HG03565 (cell line): ENCODE data around the gene AGO1.
A peak's percentile ranks its signal among the peaks of the same experiment; 100 is the strongest.
"Not testable (repeated sequence)": the region's sequence is repeated elsewhere in the genome, so short reads cannot be mapped to it uniquely, and the experiment has no call there.

Experiments used
- ATAC-seq: cut with Tn5 transposase; IDR thresholded peaks from one replicate; pipeline ENCODE4 v1.9.1; 2021; ENCODE audit warnings: mild to moderate bottlenecking, moderate library complexity; ENCODE audit not compliant: unreplicated experiment

Gene AGO1

GRCh38 chr1:35869245-35869950 is 13.6 kb upstream of the AGO1 start:
- ATAC-seq: not testable (repeated sequence)

- ATAC-seq: no peak
These were observed 12.2 kb upstream of the AGO1 start for GRCh38 chr1:35870651-35871309.

GRCh38 chr1:35873243-35873750 is 9.7 kb upstream of the AGO1 start:
- no peak for ATAC-seq

DNA sequence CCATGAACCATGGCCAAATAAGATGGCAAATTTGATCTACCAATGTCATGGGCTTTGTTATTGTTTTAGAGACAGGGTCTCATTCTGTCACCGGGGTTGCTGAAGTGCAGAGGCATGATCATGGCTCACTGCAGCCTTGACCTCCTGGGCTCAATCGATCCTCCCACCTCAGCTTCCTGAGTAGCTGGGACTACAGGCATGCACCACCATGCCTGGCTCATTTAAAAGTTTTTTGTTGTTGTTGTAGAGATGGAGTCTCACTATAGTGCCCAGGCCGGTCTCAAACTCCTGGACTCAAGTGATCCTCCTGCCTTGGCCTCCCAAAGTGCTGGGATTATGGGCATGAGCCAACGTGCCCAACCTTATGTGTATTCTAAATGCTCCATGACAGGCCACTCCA is 8.9 kb upstream of the AGO1 start:
- not testable (repeated sequence) for ATAC-seq

DNA sequence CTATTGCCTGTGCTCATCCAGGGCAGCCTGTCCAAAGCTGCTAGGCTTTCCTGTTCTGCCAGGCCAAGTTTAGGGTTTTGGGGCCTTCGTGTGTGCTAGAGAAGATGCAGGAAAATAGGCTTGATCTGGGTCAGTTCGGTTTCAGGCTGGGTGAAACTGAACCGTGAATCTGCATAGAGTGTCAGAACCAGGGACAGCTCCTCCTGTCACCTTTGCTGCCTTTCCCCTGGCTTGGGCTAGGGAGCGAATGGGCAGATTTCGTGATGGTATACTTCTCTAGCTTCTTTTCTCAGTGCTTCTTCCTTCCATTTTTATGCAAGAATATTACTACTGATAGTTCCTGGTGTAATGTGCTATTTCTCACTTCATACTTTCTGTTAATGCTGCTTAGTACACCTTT is 6.0 kb upstream of the AGO1 start:
- ATAC-seq: no peak

DNA sequence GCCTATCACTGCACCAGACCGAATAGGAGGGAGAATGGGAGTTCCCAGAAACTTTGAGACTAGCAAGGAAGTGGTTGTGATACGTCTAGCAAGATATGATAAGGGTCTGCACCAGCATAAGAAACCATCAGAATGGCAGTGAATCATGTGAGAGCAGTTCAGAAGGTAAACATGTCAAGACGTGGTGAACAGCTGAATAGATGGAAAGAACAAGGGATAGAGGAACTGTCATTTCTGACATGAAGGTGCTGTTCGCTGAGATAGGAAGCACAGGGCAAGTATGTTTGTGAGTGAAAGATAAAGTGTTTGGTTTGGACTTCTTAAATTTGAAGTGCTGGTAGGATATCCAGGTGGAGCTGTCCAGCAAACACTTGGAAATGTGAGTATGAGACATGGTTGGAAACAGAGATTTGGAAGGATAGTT is 1.1 kb upstream of the AGO1 start:
- no peak for ATAC-seq

DNA sequence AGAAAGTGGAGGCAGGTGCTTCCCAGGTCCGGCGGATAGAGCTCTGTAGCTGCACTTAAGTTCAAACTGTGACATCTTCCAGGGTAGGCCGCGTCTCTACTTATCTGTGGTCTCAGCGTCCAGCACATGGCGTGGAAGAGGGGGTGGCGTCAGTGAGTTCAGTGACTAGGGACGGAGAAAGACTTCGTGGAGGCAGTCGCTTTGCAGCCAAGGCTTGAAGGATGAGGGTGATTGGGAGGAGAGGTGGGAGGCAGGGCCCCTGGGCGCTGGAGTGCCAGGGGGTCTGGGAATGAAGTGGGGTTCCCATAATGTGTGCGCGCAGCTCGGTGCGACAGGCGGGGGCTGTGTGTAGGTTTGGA is 444 bp upstream of the AGO1 start:
- no peak for ATAC-seq

- no peak for ATAC-seq
These were observed 659 bp downstream of the AGO1 start for GRCh38 chr1:35883635-35884101.

DNA sequence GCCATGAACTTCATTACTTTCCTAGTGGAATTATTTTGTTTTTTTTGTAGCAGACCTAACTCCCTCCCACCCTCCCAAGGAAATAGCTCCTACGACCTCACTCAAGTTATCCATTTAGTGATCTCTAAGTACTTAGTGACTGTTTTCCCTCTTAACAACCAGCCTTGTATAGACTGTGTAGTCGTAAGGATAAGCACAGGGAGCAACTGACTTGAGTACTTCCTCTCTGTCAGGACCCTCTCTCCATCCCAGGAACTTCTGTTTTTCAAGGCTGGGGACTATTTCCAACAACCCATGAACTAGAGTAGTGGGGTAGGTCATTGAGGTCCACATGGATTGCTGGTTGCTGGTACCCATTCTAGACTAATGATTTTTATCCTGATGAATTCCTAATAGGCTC is 1.9 kb downstream of the AGO1 start:
- no peak for ATAC-seq

DNA sequence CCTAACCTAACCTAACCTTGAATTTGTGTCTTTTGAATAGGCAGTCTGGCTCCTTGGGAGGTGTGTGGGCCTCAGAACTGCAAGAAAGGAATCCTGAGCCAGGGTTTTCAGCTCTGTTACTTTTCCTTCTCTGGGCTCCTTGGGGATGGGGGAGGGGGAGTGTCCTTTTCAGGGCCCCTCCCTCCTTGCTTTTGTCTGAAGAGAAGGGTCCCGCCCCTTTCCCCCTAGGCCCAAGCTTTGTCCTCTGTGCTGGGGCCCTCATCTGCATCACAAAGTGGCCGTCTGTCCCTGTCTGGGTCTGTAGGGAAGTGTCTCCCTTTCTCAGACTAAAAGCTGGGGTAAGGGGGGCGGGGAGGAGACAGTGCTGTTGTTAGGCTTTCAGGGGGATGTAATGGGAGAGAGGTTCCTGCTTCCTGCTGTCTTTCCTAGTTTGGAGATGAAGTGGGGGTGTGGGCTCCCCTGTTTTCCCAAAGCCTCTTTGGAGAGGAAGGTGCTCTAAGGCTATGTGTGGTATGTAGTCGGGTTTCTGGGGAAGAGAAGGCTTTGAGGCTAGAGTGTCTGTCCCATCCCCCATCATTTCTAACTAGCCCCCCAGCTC is 3.1 kb downstream of the AGO1 start:
- no peak for ATAC-seq

- ATAC-seq: no peak
These were observed 3.8 kb downstream of the AGO1 start for GRCh38 chr1:35886577-35887431.

DNA sequence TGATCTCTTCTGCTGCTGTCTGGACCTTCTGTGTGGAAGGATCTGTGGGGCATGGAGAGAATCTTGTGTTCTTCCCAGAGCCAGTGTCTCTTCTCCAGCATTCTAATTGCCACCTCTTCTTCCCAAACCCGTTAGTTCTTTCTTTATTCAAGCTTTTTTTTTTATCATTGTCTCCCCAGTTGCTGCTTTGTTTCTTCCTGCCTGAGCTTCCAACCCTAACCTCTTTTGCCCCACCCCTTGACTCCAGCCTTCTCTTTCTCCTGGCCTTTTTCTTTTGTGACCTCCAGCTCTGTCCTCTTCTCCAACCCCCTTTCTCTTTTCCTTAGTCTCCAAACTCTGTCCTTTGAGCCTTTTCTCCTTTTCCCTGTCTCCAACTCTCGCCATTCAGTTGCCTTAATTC is 4.5 kb downstream of the AGO1 start:
- ATAC-seq: no peak

DNA sequence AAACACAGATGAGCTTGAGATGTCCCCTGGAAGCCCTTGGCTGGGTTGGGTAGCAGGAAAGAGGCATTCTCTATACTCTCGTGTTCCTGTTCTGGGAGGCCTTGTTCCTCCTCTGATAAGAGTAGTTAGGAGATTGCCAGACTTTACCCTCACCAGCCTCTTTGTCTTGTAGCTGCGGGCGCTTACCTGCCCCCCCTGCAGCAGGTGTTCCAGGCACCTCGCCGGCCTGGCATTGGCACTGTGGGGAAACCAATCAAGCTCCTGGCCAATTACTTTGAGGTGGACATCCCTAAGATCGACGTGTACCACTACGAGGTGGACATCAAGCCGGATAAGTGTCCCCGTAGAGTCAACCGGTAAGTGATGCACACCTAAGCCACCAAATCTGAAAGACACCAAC is 5.2 kb downstream of the AGO1 start:
- ATAC-seq: no peak

DNA sequence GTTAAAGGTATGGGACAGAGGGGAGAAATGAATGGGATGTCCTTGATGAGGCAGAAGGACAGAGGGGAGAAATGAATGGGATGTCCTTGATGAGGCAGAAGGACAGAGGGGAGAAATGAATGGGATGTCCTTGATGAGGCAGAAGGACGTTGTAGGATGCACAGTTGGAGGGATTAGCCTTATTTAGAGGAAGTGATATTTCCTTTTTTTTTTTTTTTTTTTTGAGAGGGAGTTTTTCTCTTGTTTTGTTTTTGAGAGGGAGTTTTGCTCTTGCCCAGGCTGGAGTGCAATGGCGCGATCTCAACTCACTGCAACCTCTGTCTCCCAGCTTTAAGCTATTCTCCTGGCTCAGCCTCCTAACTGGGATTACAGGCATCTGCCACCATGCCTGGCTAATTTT is 6.0 kb downstream of the AGO1 start:
- ATAC-seq: not testable (repeated sequence)

DNA sequence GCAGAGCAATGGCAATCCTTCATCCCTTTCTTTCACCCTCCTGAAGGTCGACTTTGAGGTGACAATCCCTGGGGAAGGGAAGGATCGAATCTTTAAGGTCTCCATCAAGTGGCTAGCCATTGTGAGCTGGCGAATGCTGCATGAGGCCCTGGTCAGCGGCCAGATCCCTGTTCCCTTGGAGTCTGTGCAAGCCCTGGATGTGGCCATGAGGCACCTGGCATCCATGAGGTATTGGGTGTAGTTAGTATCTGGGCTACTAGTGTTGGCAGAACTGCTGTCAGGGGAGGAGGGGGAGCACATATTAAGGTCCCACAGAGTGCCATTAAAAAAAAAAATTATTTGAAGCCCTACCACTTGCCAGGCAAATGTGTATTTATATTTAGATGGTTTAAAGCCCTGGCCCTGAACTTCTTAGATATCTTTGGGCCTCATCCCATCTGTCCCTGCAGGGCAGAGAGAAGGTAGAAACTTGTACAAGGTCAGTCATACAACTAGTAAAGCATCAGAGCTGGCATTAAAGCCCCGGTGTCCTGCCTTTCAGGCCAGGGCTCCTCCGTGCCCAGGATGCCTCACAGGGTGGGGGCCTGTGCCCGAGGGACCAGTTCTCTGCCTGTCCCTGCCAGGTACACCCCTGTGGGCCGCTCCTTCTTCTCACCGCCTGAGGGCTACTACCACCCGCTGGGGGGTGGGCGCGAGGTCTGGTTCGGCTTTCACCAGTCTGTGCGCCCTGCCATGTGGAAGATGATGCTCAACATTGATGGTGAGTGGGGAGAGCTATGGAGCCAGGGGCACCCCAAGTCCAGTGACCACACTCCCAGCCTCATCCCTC is 10.3 kb downstream of the AGO1 start:
- ATAC-seq: no peak

DNA sequence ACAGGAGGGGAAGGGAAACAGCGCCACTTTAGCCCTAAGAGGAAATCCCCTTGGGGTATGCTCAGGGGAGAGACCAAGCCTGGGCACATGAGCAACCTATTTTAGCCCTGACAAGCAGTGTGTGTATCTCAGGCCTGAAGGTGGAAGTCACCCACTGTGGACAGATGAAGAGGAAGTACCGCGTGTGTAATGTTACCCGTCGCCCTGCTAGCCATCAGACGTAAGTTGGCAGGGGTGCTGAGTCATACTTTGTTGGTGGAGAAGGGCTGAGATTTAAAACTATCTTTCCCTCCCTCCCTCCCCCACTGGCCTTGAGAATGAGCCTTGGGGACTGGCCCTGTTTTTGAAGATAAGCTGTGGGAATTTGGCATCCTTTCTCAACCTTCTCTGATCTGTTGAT is 11.2 kb downstream of the AGO1 start:
- peak; percentile 43 for ATAC-seq

DNA sequence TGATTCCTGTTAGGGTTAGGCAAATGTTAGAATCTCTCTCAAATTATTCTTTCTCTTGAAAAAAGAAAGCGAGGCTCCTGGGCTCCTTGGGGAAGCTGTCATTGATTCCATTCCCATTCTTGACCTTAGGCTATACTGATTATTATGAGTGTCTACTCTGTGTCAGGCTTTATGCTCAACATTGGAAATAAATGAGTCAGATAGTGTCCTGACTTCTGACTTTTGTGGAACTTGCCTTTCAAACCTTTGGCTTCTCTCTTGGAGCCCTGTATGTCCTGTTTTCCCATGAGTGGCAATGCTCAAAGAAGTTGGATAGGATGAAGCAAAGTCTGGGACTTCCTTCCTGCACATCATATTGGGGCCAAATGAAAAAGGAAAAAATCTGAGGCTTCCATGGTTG is 11.6 kb downstream of the AGO1 start:
- ATAC-seq: no peak

DNA sequence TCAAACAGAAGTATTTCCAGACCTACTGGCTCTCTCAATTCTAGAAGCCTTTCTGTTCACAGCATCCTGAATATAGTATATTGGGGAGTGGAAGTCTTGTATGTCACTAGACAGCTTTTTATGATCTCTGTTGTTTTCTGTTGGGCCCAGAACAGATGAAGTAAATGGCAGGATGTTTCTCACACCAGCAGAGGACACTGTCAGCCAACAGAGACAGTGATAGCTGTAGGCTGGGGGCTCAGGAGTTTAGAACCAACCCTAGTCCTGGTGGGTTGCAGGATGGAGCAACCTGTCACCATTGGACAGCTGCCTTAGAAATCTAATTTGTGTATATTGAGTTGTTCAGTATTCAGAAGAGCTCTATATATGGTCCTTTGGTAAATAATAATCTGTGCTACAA is 16.9 kb downstream of the AGO1 start:
- no peak for ATAC-seq

- no peak for ATAC-seq
These were observed 18.2 kb downstream of the AGO1 start for GRCh38 chr1:35901235-35901634.

- ATAC-seq: no peak
These were observed 19.7 kb downstream of the AGO1 start for GRCh38 chr1:35902671-35903070.
